GM21737 (cell line): Measurements from ENCODE around the gene SON.
"Not testable (repeated sequence)": the region's sequence is repeated elsewhere in the genome, so short reads cannot be mapped to it uniquely, and the experiment has no call there.

ENCODE experiments used
- ATAC-seq: cut with Tn5 transposase; IDR thresholded peaks from one replicate; pipeline ENCODE4 v1.9.1; 2021; ENCODE audit warnings: mild to moderate bottlenecking, moderate library complexity; ENCODE audit not compliant: unreplicated experiment

The SON gene

DNA sequence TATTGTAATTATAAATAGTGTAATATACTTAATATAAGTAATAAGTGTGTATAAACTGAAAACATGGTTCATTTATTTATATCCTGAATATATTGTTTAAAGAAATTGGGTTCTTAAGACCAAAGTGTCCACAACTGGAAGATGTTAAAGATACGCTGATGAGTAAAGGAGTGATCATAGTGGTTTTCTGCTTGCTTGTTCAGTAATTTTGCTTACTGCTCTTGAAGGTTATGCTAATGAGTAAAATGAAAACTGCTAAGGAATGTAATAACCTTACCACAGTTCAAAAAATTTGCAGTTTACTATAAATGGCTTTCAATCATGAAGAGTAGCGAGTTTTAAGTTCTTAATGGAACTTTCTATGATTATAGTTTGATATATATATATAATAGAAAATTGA is 23.7 kb downstream of the SON start:
- no peak for ATAC-seq

DNA sequence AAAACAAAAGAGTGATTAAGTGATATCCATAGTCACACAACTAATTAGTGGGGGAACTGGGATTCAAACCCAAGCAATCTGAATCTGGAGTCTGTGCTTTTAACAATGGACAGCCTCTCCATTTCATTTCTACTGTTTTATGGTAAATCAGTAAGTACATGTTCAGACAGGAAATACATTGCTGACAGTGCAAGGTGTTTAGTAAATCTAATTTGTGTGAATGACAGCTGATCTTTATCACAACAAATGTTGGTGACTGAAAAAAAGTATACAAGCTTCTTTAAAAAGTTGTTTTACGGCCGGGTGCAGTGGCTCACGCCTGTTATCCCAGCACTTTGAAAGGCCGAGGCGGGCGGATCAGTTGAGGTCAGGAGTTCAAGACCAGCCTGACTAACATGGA is 25.1 kb downstream of the SON start:
- no peak for ATAC-seq

DNA sequence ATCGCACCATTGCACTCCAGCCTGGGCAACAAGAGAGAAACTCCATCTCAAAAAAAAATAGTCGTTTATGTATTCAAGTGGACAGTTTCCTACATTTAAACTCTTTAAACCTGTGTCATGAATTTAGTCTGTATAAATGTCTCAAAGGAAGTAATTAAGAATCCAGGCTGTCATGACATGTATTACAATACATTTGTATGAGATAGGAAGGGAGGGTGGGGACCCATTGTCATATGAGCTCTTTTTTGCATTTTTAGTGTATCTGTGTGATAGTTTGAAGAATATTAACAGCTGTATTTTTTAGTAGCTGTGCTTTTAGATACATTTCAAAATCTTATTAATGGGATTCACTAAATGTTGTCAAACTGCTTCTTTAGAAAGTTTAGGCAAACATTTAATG is 25.6 kb downstream of the SON start:
- ATAC-seq, result no peak

DNA sequence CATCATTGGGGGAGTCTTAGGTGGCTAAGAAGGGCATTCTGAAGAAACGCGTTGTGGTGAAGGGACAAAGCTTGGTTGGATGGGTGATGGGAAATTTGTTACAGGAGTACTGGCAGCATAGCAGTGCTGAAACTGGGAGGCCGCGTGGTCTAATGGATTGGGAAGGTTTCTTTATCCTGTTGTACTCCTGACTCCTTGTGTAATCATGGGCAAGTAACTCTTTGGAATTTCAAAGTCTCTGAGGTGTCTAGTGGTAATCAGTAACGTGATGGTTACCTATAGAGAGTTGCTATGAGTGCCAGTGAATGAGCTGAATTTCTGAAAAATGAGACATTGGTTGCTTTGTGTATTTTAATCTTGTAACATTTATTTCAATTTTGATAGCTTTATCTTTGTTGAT is 27.2 kb downstream of the SON start:
- no peak for ATAC-seq

DNA sequence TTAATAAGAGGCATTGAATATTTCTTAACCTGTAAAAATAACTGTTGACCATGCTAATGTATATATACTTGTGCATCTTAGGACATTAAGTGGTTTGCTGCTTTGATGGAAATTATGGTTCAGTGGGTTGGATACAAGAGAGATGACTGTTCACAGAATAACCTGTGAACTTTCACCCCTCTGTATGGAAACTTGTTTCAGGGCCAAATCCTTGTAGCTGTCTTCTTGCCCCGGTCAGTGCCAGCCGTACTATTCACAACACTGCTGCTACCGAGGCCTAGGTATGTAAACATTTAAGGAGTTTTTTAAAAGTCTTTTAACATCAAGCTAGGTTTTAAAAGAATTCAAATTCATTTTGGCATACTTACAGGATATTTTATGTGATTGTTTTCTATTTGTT is 29.5 kb downstream of the SON start:
- no peak for ATAC-seq

DNA sequence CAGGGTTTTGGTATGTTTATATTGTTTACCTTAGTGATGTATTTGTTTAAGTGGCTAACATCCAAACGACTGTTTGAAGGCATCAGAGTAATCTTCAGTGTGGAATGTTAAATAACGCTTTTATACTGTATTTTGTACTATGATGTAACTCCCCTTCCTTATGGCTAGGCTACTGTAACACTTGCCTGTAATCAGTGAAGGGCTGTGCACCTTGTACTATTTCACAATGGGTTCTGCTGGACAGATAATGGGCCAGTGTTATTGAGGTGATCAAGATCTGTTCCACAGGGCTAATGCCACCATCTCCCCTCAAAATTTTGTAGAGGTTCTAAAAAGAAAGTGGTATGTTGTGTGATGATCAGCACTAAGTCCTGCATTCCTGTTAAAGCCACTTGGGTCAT is 33.9 kb downstream of the SON start:
- not testable (repeated sequence) for ATAC-seq

DNA sequence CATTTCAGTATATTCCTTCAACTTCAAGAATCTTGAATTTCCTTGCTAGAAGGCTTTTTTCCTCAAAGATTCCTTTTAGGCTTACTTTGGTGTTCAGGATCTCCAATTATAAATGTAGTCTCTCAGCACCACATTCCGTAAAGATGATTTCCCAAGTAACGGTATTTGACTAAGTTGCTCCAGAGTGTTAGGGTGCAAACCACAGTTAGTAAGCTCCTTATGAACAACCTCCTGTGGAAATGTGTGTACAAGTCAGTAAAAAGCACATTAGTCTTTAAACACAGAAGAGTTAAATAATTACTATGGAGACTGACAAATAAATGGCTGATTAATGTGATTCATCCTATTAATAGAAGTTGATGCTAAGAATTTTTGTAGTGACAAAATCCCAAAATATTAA is 35.4 kb downstream of the SON start:
- ATAC-seq, result no peak

DNA sequence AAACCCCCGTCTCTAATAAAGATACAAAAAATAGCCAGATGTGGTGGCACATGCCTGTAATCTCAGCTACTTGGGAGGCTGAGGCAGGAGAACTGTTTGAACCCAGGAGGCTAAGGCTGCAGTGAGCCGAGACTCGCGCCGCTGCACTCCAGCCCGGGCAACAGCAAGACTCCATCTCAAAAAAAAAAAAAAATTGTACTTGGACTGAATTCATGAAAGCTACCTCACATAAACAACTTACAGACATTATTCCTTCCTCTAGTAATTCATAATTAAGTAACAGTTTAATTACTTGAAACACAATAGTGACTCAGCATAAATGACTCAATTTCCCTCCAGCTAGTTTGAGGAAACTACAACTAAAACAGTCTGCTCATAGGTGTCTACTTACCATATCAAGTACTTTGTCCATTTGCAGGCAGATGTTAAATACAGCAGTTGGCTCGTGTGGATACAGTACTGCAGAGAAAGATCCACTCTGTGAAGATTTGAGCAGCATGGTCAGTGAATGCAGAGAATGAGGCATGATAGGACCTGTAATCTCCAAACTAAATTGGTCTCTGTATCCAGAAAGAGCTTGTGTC is 36.2 kb downstream of the SON start:
- no peak for ATAC-seq

DNA sequence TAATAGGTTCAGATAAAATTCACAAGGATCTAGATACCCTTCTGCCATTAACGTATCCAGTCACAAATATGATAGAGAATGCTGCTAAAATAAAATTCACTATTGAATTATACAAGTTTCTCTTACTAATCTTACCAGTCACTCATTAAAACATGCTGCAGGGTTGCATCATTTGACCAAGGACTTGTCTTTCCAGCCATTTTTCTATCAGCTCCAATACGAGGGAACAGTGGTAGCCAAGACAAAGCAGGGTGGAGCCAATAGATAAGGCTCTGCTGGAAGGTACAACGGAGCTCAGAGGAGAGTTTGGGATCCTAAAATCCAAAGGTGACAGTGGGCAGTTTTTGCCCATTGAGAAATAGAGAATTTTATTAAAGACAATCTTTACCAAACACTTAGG is 41.6 kb downstream of the SON start:
- no peak for ATAC-seq

DNA sequence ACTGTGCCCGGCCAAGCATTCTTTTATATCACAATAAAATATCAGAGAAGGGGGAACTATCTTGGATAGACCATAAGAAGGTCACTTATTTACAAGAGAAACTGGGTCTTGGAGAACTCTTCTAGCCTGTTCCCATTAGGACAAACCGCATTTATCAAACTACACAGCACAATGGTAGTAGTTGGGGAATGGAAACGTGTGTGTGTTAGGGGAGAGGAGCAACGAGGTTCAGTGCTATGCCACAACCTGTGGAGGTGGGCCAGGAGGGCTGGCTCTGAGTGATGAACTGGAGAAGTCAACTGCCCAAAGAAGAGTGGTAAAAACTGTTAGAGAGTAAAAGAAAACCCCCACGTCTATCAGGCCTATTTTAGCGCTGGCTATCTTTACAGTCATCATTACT is 44.1 kb downstream of the SON start:
- no peak for ATAC-seq

DNA sequence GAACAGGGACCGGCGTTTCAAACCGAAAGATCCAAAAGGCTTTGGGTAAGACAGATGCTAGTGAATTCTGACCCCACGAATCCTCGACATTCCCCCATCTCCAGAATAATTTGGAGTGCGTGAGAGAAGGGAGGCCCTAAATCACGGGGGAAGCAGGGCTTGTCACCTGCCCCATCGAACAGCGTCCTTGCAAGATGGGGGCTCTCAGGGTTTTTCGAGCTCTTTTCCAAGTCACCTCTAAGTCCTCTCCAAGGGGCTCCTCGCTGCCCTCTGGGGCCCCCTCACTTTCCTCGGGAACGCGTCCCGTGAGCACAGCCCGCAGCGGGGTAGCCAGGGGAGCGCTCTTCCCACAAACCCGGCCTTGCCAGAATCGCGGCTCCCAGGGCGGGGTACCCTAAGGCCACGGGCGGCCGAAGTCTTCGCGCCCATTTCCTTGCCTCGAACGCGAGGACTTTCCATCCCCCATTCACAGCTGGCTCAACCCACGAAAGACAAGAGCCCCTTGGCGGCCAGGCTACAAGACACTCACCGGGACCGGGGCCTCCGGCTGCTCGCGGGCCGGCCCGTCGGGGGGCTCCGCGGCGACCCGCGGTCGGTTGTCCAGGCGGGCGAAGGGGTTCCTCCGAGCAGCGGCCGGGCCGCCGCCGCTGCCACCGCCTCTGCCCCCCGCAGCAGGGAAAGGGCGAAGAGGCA is 45.1 kb downstream of the SON start:
- peak; percentile 19 for ATAC-seq

DNA sequence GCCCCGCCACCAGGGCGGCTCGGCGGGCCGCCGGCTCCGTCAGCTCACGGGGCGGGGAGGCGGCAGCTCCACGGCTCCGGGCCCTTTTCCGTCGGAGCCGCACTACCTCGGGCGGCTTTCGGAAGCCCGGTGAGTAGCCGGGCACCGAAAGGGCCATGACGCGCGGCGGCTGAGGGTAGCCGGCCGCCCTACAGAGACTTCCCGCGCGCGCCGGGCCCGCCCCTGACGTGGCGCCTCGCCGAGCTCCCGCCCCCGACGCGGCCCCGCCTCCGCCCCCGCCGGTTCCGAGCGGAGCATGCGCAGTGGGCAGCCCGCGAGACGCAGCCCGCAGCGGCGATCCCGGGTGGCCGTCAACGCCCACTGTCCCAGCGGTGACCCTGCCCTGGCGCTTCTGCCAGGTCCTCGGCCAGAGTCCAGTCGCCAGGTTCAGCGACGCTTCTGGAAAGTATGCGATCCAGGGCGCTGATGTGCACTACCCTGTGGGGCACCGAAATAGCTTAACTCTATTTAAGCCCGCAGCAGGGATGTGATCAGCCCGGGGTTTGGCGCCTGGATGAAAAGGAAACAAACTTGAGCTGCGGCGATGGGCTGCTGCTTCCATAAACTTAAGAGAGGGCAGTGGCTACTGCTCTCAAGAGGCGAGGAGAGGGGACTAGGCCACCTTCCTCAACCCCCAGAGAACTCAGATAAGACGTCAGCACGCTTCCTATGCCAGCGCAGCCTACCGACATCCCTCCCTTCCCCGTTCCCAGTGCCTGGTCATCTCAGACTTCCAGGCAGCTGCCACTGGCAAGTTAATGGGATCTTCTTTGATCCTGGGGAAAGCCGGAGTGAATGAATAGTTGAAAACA is 45.9 kb downstream of the SON start, which contains the start of gene DONSON:
Gene DONSON, minus strand, starts transcription at position 200 of the 851 bp plus-strand sequence. Its CDS starts 43 bp downstream, at position 157.
- peak; percentile 89 for ATAC-seq

DNA sequence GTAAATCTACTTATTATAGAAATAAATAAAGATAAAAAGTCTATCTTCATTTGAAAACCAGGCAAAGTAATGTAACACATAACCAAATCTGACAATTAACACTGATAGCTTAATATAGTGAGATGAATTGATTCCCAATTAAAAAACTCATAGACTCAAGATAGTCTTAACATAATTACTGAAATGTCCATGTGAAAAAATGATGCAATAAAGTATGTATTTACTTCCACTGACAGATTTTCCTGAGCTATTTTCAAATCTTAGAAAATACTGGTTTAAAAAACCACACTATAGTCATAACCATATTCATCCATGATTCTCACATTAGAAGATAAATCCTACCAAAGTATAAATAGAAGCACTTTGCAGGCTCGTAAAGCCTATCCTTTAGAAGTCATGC is 55.2 kb downstream of the SON start:
- no peak for ATAC-seq

DNA sequence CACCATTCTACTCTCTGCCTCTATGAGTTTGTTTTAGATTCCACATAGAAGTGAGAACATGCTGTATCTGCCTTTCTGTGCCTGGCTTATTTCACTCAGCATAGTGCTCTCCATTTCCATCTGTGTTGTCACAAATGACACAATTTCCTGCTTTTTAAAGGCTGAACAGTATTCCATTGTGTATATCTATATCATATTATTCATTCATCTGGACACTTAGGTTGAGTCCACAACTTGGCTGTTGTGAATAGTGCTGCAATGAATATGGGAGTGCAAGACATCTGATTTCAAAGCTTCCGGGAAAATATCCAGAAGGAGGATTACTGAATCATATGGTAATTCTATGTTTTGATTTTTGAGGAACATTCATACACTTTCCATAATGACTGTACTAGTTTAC is 65.7 kb downstream of the SON start:
- ATAC-seq, result no peak

DNA sequence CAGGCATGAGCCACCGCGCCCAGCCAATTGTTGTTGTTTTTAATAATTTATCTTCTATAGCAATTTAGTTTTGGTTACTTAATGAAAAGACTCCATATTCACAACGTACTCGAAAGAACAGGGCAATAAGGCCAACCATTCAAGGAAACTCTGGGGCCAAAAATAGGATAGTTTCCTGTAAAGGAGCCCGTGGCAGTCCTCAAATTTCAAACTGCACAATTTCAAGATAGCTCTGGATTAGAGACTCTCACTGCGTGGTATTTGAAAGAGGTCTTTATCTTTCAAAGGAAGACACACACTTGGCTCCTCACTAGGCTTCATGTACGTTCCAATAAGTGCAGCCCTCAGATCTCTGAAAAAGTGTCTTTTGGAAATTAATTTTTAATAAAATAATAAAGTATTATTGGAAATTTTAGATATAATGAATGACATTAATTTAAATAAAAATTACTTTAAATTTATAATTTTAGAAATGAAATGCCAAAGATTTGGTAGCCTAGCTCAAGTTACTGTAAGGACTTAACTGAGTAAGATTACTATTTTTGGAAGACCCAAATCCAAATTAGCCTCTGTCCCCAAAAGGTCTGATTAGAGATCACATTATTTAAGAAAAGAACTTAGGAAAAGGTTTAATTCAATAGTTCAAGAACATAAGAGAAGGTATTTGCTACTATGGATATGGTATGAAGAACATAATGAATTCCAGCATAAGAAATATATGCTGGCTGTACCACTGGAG is 68.3 kb downstream of the SON start:
- no peak for ATAC-seq

DNA sequence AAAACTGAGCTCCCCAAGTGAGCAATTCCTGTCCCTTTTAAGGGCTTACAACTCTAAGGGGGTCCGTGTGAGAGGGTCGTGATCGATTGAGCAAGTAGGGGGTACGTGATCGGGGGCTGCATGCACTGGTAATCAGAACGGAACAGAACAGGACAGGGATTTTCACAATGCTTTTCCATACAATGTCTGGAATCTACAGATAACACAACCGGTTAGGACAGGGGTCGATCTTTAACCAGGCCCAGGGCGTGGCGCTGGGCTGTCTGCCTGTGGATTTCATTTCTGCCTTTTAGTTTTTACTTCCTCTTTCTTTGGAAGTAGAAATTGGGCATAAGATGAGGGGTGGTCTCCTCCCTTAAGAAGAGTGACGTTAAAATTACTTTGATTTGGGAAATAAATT is 74.7 kb downstream of the SON start:
- not testable (repeated sequence) for ATAC-seq

DNA sequence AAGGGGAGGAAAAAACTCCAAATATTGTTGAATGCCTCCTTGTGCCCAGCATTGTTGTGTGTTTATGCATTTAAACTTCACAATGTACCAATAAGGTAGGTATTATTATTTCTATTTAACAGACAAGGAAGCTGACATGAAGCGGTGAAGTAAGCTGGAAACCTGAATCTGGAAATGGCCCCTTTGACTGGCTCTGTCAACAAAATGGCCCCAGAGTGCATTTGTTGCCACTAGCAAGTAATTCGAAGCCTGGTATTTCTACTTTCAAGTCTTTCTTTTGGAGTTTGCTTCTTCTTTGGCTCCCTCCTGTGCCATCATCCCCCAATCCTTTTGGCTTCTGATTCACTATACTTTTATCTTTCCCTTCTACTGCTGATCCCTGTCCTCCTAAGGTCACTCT is 75.6 kb downstream of the SON start:
- no peak for ATAC-seq

DNA sequence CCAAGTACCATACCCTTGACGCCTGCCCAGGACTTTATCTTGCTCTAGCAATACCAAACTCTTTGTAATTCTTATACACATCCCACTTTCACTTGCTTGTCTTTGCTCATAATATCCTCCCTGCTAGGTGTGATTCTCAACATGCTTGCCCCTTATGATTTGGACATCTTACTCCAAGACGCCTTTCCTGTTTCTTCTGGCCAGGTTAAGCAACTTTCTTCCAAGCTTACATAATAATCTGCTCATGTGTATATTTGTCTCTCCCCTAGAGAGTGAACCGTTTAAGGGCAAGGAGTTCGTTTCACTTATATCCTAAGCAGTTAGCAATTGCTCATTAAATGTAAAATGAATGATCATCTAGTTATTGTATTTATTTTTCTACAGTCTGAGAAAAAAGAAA is 76.9 kb downstream of the SON start:
- ATAC-seq, result no peak

DNA sequence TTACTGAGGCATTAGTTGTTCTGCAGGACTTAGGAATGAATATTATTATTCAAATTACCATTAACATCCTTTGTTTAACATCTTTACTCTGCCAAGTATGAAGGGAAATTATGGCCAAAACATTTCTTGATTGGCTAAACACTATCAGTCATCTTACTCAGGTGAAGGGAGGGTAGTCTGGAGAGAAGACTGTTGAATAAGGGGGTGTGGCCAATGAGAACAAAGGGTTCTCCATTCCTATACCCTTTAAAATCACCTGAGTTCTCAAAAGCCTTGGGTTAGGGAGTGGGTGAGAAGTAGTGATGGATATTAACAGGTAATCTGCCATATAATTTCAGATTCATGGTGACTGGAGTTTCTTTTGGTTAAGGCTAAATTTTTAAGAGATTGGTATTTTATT is 79.4 kb downstream of the SON start:
- no peak for ATAC-seq

DNA sequence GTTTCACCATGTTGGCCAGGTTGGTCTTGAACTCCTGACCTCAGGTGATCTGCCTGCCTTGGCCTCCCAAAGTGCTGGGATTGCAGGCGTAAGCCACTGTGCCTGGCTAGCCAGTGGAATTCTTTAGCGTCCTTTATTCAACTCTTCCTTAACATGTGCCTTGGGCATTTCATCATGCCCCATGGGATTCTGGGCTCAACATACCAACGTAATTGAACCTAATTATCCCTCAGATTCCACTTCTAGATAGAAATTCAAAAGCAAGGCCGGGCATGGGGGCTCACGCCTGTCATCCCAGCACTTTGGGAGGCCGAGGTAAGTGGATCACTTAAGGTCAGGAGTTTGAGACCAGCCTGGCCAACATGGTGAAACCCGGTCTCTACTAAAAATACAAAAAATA is 83.3 kb downstream of the SON start:
- ATAC-seq, result not testable (repeated sequence)
